GM12878 (cell line): Measurements from ENCODE around the gene SUV39H1. TPM values are rescaled to one million over a fixed set of nuclear protein-coding genes. Genes with fewer than 3 reads are reported as not detected.

ENCODE experiments used
- BCLAF1 ChIP-seq: fragments of 450-650 bp; IDR thresholded peaks from 2 replicates; pipeline ENCODE4 v1.6.1; 2017; ENCODE audit warnings: antibody characterized with exemption, mild to moderate bottlenecking, moderate library complexity
- CREM ChIP-seq: IDR thresholded peaks from 2 replicates; pipeline ENCODE4 v1.6.1; 2014; ENCODE audit warnings: antibody characterized with exemption, low read depth
- EZH2 ChIP-seq: IDR thresholded peaks from 2 replicates; pipeline ENCODE4 v1.6.1; 2012; ENCODE audit warnings: low read depth, mild to moderate bottlenecking, control low read depth, inconsistent platforms, low read length, borderline replicate concordance; ENCODE audit not compliant: control insufficient read depth
- FOXM1 ChIP-seq: IDR thresholded peaks from 2 replicates; pipeline ENCODE4 v1.6.1; 2012; ENCODE audit warnings: low read depth, mild to moderate bottlenecking, inconsistent platforms, low read length, moderate library complexity
- HCFC1 ChIP-seq: fragments of 150-350 bp; IDR thresholded peaks from 2 replicates; pipeline ENCODE4 v1.6.1; 2014; ENCODE audit warnings: low read length
- HDAC2 ChIP-seq: fragments of 200-600 bp; sonication (generic); IDR thresholded peaks from 2 replicates; pipeline ENCODE4 v1.6.1; 2017
- IKZF1 ChIP-seq: fragments of 450-650 bp; conservative IDR thresholded peaks from 2 replicates; pipeline ENCODE4 v1.6.1; 2017; ENCODE audit warnings: antibody characterized with exemption, mild to moderate bottlenecking
- NBN ChIP-seq: fragments of 450-650 bp; IDR thresholded peaks from 2 replicates; pipeline ENCODE4 v1.6.1; 2016
- NFYB ChIP-seq: IDR thresholded peaks from 2 replicates; pipeline ENCODE4 v1.6.1; 2011; ENCODE audit warnings: low read depth, mild to moderate bottlenecking, low read length, improper control_type of control experiment, moderate library complexity; ENCODE audit not compliant: insufficient read depth
- PKNOX1 ChIP-seq: fragments of 450-650 bp; IDR thresholded peaks from 2 replicates; pipeline ENCODE4 v1.6.1; 2016; ENCODE audit warnings: mild to moderate bottlenecking
- RCOR1 ChIP-seq: conservative IDR thresholded peaks from 2 replicates; pipeline ENCODE4 v1.6.1; 2012; ENCODE audit warnings: low read depth, low read length, improper control_type of control experiment
- SUPT20H ChIP-seq: IDR thresholded peaks from 2 replicates; pipeline ENCODE4 v1.6.1; 2011; ENCODE audit warnings: low read depth, mild to moderate bottlenecking, low read length, moderate library complexity, borderline replicate concordance; ENCODE audit not compliant: control insufficient read depth
- TAF1 ChIP-seq: IDR thresholded peaks from 2 replicates; pipeline ENCODE4 v1.6.1; 2011; ENCODE audit warnings: mild to moderate bottlenecking, low read depth, low read length, borderline replicate concordance
- TBL1XR1 ChIP-seq: IDR thresholded peaks from 2 replicates; pipeline ENCODE4 v1.6.1; 2012; ENCODE audit warnings: low read depth, low read length, improper control_type of control experiment
- YBX1 ChIP-seq: fragments of 450-650 bp; IDR thresholded peaks from 2 replicates; pipeline ENCODE4 v1.6.1; 2016; ENCODE audit warnings: antibody characterized with exemption
- ZBTB4 ChIP-seq: fragments of 450-650 bp; formaldehyde crosslinking; IDR thresholded peaks from 2 replicates; pipeline ENCODE4 v1.4.0; 2022; ENCODE audit warnings: mild to moderate bottlenecking, moderate library complexity
- ZNF207 ChIP-seq: fragments of 450-650 bp; IDR thresholded peaks from 2 replicates; pipeline ENCODE4 v1.6.1; 2014; ENCODE audit warnings: antibody characterized with exemption, mild to moderate bottlenecking, borderline replicate concordance
- ZNF384 ChIP-seq: IDR thresholded peaks from 2 replicates; pipeline ENCODE4 v1.6.1; 2012; ENCODE audit warnings: low read depth, mild to moderate bottlenecking, low read length, improper control_type of control experiment, borderline replicate concordance
- polyA plus RNA-seq, 11 experiments: library from polyadenylated mRNA; depleted of rRNA in 4 of 11; unstranded in 6 of 11; stranded (reverse) in 5 of 11; fragments of >200 nt; fragmentation: Nextera tagmentation in 4 of 11; fragmentation: Illumina TruSeq in 1 of 11; extraction: Ambion mirVana in 4 of 11; extraction: Trizol in 1 of 11; gene quantifications; 1 replicate in 1 of 11; 2 replicates in 10 of 11; pipeline versions ENCODE4 v1.2.1 to v1.2.3, GENCODE V29; 2011 to 2016; ENCODE audit warnings: inconsistent platforms in 2 of 11, missing spikeins in 2 of 11, low read depth in 1 of 11
- total RNA-seq, 4 experiments: library from RNA; depleted of rRNA in 3 of 4; stranded (reverse); fragments of >200 nt in 3 of 4; fragmentation: Illumina TruSeq in 1 of 4; extraction: Trizol in 1 of 4; gene quantifications; 2 replicates each; pipeline versions ENCODE4 v1.2.1 to v1.2.3, GENCODE V29; 2013 to 2021
- TF ChIP-seq, protein P1 (sequence below): IDR thresholded peaks from 2 replicates; pipeline ENCODE4 v1.6.1; 2011; ENCODE audit warnings: mild to moderate bottlenecking, low read depth, low read length, moderate library complexity; ENCODE audit not compliant: insufficient replicate concordance
- TF ChIP-seq, protein P2 (sequence below): fragments of 450-650 bp; IDR thresholded peaks from 2 replicates; pipeline ENCODE4 v1.6.1; 2016; ENCODE audit warnings: mild to moderate bottlenecking

SUV39H1 gene
- total and polyA plus RNA-seq, 10 of the 15 experiments (the other 5 are each of a cell fraction or from before 2014, with no cell fraction given): 4.9 to 33.2 (median 17.1) TPM

DNA sequence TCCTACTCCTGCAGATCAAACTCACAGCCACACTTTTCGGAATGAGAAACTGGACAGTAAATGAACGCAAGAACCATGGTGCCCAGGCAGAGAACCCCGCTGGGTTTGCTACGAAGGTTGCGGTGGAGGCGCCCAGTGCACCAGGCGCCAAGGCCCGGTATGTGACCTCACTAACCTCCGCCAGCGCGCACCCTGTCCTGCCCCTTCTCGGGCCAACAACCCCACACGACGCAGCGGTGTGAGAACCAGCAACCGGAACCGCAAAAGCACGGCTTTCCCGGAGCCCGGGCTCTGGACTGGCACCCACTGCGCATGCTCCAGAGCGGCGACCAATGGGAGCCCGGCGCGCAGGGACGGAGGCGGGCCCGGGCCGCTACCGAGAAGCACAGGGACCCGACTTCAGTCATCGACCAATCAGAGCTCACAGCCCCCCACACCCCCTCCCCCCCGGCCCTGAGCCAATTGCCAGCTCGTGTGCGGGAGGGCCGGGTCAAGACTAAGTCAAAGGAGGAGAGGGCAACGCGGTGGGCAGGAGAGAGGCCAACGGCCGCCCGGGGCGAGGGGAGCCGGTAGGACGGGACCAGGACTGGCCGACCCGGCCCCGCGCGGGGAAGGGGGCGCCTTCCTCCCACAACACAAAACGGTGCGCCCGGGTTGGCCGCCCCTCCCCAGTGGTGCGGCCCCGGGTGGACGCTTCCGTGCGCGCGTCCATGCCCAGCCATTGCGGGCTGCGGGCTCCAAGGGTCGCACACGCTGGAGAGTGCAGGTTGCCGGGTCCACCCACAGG lies 20.2 kb upstream of the SUV39H1 start (continued):
- TF ChIP-seq BCLAF1 (peak; percentile 79; the same call in 1 of the 2 replicates), HCFC1 (no peak), YBX1 (no peak), HDAC2 (no peak), ZBTB4 (no peak), PKNOX1 (no peak), RCOR1 (no peak), NFYB (peak; percentile 90), ZNF207 (0 out of 2 replicates have a peak, but pooled peaks have one; percentile 23), SUPT20H (no peak), CREM (no peak), ZNF384 (no peak), EZH2 (no peak), IKZF1 (peak; percentile 25; the same call in 1 of the 2 replicates), FOXM1 (no peak), TAF1 (peak; percentile 48; the same call in 1 of the 2 replicates), TBL1XR1 (no peak), NBN (0 out of 2 replicates have a peak, but pooled peaks have one; percentile 21)
- TF ChIP-seq, protein P1, sequence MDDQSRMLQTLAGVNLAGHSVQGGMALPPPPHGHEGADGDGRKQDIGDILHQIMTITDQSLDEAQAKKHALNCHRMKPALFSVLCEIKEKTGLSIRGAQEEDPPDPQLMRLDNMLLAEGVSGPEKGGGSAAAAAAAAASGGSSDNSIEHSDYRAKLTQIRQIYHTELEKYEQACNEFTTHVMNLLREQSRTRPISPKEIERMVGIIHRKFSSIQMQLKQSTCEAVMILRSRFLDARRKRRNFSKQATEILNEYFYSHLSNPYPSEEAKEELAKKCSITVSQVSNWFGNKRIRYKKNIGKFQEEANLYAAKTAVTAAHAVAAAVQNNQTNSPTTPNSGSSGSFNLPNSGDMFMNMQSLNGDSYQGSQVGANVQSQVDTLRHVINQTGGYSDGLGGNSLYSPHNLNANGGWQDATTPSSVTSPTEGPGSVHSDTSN: no peak
- TF ChIP-seq, protein P2, sequence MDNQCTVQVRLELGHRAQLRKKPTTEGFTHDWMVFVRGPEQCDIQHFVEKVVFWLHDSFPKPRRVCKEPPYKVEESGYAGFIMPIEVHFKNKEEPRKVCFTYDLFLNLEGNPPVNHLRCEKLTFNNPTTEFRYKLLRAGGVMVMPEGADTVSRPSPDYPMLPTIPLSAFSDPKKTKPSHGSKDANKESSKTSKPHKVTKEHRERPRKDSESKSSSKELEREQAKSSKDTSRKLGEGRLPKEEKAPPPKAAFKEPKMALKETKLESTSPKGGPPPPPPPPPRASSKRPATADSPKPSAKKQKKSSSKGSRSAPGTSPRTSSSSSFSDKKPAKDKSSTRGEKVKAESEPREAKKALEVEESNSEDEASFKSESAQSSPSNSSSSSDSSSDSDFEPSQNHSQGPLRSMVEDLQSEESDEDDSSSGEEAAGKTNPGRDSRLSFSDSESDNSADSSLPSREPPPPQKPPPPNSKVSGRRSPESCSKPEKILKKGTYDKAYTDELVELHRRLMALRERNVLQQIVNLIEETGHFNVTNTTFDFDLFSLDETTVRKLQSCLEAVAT: no peak
